GM21529 (cell line): ENCODE measurements around the gene TRIM62.

ENCODE experiments used
- ATAC-seq: cut with Tn5 transposase; IDR thresholded peaks from one replicate; pipeline ENCODE4 v1.9.1; 2021; ENCODE audit not compliant: unreplicated experiment

Gene TRIM62

GRCh38 chr1:33162141-33162540, 19.7 kb downstream of the TRIM62 start:
- ATAC-seq, result no peak

- no peak for ATAC-seq
Observed at GRCh38 chr1:33161061-33161681, 20.7 kb downstream of the TRIM62 start.

- no peak for ATAC-seq
Observed at GRCh38 chr1:33159577-33159976, 22.3 kb downstream of the TRIM62 start.

DNA sequence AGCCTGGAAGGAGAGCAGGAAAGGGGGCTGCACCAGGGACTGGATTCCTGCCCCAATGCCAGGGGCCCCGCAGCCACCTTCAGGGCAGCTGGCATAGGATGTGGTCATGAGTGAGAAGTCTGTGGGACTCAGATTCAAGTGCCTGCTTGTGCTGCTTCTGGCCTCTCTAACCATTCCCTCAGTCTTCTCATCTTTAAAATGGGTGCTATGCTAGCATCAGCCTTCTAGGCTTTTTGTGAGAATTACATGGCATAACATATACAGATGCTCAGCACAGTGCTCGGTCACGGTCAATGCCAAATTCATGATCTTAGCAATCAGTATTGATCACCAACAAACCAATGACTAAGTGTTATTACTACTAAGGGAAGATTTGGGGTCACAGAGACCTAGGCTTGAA, 23.5 kb downstream of the TRIM62 start:
- no peak for ATAC-seq

DNA sequence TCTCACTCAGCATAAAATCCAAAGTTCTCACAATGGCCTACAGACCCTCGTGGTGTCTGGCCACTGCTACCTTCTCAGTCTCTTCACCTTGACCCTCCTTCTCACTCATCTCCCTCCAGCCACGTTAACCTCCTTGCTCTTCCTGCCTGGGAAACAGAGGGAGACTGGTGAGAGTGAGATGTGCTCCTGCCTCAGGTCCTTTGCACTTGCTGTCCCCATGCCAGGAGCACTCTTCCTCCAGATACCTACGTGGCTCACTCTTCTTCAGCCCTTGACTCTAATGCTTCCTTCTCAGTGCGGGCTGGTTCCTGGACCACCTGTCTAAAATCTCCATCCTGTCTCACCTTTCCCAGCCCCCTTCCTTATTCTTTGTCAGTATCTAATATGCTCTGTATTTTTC, 24.7 kb downstream of the TRIM62 start:
- no peak for ATAC-seq

DNA sequence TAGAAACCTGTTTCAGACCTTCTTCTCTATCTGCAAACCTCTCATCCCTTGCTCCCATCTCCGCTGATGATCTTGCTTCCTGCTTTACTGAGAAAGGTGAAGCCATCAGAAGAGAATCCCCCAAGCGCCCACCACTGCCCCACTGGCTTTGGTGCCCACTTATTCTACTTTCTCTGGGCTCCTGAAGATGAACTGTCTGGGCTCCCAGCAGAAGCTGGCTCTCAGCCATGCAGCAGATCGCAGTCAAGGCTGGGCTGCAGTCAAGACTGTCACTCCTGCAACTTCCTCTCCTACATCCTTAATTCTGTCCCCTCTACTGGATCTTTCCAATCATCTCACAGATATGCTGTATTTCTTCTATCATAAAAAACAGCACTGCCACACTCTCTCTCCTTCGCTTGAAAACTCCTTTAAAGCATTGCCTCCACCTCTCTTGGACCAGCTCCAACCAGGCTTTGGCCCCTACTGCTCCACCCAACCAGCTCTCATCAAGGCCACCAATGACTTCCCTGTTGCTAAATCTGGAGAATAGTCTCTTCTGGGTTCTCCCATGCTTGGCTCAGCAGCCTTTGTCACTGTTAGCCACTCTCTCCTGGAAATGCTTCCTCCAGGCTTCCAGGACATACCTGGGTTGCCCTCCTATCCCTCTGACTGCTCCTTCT, 25.8 kb downstream of the TRIM62 start:
- no peak for ATAC-seq

- no peak for ATAC-seq
Observed at GRCh38 chr1:33153650-33154049, 28.2 kb downstream of the TRIM62 start.

- ATAC-seq, result no peak
Observed at GRCh38 chr1:33152685-33153432, 29.0 kb downstream of the TRIM62 start.

DNA sequence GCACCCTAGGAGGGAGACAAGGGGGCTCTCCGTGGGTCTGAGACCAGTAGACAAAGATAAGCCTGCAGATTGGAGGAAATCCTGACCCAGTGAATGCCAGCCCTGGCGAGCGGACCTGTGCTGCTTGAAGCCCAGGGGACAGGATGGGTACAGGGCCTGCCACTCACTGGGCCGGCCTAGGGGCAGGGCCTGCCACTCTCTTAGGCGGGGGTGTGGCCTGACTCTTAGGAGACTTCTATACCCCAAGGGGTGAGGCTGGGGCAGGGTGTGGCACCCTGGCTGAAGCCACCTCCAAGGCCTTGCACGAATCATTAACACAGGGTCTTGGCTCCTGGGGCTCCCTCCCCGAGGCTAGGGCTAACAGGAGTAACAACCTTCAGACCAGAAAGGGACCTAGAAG, 30.7 kb downstream of the TRIM62 start:
- ATAC-seq, result no peak

GRCh38 chr1:33150522-33150921, 31.3 kb downstream of the TRIM62 start:
- no peak for ATAC-seq

DNA sequence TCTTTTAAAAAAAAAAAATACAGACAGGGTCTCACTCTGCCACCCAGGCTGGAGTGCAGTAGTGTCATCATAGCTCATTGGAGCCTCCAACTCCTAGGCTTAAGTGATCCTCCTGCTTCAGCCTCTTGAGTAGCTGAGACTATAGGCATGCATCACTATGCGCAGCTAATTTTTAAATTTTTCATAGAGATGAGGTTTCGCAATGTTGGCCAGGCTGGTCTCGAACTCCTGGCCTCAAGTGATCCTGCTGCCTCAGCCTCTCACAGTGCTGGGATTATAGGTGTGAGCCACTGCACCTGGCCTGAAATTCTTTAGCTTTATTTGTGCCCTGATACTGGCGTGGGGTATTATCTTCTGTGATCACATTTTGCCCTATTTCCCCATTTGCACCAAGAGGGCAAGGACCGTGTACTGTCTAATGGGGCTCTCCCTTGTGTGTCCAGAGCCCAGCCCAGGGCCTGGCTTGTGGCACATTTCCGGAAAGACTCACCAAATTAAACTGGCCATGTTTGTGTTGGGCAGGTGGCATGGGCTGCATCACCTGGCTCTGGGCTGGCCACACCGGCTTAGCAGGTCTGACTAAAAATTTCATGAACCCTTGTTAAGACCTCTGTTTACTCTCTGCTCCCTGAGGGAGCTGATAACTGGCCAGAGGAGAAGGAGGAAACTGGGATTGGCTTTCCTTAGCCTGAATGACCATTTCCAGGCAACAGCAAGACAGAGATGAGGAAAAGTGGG, 32.2 kb downstream of the TRIM62 start:
- ATAC-seq, result no peak

DNA sequence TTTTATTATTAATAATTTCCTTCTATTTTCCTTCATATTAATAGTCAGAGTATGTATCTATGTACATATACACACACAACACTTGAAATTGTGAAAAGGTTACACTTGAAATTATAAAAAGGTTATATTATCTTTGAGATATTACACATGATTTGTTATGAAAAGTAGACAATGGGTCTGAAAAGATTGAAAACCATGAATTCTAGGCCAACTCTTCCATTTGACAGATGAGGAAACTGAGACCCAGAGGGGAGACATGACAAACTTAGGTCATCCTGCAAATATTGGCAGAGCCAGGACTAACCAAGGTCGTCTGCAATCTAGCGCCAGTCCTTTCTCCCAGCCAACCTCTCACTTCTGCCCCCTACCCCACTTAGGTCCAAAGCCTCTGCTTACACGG, 33.2 kb downstream of the TRIM62 start:
- no peak for ATAC-seq

DNA sequence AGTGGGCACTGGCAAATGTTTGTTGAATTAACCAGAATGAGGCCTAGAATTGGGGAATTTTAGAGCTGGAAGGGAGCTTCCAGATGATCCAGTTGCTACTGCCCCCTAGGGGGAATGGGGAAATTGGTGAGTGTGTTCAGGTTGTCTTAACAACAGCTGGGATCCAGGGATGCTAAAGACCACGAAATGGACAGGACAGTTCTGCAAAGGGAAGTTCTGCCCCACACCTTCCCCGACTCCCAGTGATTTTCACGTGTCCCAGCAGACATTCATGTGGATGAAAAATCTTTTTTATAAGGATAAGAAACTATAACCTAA, 33.9 kb downstream of the TRIM62 start:
- ATAC-seq, result no peak

DNA sequence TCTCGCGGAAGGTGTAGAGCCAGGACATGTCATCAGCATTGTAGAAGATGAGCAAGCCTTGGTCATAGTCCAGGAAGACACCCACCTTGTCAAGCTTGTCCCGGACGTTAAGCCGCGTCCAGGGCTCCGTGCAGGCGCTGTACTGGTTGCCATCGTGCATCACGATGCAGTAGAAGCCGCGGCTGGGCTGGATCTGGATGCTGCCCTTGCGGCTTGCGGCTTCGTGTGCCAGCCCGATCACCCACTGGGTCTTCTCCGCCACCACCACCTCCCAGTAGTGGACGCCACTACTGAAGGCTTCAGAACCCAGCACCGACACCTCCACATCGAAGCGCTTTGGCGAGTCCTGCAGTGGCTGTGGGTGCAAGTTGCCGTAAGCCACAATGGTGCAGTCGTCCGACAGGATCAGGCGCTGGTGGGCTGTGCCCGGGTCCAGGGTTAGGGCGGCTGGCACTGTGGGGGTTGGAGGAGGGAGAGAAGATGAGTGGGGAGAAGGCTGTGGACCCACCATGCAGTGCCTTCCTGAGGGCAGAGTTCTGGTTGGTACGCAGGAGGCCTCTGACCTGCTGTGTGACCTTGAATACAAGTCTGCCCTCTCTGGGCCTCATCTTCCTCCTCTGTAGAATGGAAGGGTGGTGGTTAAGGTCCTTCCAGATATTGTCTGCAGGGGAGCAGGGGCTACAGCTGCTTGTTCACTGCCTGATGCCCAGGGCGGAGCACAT, 34.4 kb downstream of the TRIM62 start:
- ATAC-seq, result no peak

DNA sequence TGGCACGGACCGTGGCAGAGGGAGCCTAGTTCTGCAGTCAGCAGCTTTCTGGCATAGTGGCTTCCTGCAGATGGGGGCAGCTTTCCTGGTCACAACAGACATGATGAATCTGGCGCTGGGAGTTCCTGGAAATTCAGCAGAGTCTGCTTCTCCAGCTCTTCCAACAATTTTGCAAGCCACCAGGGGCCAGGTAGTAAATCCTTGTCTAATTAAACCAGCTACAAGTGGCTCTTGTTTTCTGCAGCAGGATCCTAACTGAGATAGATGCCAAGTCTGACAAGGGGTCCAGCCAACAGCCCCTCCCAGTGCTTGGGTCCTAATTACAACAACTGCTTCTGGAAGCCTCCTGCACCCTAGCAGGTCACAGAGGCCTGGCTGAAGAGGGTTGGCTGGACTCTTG, 35.8 kb downstream of the TRIM62 start:
- ATAC-seq, result no peak

DNA sequence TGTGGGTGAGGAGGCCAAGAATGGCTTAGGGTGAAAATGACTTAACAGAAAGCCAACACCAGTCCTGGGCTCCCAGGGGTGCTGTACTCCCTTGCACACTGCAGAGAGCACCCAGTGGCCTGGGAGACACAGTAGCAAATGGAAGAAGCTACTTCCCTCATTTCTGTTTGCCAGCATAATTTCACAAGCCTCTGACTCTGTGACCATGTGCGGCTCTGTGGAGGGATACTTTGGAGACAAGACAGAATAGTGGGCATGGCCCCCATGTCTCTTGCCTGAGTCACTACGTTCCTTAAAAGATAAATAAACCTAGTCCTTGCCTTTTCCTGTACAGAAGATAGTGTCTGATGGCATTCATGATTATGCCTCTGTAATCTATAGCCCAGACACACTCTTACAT, 38.1 kb downstream of the TRIM62 start:
- ATAC-seq, result no peak

- no peak for ATAC-seq
Observed at GRCh38 chr1:33143176-33143575, 38.7 kb downstream of the TRIM62 start.

DNA sequence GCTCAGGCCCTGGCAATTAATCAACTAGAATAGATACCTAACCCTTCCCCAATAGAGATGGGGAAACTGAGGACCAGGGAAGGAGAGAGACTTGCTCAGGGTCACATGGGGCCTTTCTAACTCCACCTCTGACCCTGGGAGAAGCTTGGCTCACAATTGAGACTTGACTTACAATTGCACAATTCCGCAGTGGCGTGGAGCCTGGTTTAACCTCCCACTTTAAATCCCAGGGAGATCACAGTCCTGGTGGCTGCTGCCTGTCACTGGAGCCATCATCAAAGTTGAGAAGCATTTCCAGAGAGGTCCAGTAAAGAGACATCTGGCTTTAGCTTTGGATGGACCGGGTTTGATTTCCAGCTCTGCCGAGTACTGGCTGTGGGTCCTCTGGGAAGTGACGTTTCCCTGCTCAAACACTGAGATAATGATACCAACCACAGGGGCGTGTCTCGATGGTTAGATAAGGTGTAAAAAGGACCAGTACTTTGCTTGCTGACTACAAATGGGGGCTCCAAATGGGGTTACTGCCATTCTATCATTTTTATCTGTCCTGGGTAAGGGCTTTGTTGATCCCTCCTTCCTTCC, 39.3 kb downstream of the TRIM62 start:
- no peak for ATAC-seq

GRCh38 chr1:33141781-33142180, 40.1 kb downstream of the TRIM62 start:
- no peak for ATAC-seq

DNA sequence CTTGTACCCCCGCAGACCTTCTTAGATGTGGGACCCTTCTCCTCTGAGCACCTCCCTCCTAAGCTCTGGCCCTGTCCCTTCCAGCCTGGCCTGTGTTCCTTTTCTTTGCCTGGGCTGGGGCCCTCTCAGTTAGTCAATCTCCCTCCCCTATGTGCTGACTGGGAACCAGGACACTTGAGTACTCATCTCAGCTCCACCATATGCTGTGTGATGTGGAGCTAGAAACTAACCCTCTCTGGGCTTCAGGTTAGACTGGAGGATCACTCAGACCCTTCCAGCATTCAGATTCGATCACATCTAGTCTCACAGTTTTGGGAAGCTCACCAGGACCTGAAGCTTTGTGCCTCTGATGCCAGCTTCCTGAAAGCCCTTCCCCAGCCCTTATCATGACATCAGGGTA, 40.6 kb downstream of the TRIM62 start:
- no peak for ATAC-seq
